Measurements from ENCODE around the gene CCDC57. TPM values are rescaled to one million over a fixed set of nuclear protein-coding genes. Genes with fewer than 3 reads are reported as not detected.

Gene CCDC57
- total and polyA plus RNA-seq, 9 of the 15 experiments (the other 6 are each of a cell fraction or from before 2014, with no cell fraction given) = 0.83 to 36.2 (median 13.6) TPM

DNA sequence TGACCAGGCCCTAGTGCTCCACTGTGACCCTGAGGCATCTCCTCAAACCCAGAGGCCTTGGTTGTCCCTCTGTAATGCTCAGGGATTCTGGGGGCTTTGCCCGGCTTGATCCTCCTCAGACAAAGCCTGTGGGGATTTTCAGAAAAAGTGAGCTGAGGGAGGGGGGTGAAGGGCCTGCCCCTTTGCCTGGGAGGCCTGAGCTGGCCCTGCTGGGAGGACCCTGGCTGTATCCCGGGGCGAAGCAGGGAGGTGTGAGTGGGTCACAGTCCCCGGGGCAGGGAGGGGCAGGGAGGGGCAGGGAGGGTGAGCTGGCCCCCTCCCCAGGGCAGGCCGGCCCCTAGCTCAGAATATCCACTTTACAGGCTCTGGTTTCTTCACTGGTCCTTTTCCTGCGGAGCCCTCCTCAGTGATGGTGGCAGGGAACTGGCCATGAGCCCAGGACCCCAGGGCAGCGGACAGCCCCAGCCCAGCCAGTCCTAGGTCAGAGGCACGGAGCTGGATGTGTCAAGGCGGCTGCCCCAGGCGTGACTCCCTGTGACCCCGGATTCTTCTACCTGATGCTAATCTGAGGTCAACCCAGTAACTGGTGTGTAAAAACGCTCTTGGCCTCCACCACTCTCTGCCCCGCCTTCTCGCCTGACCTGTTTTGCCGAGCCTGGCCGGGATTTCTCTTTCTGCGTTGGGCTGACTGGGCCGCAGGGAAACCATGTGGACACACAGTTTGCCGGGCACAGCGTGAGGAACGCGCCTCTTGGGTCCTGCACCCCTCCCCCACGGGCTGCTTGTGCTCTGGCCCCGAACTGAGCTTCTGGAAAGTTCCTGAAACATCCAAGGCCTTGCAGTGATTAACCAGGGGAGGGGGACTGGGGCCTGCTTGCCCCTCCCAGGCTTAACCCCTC, 108.8 kb downstream of the CCDC57 start (continued):
- TF ChIP-seq, protein P1, sequence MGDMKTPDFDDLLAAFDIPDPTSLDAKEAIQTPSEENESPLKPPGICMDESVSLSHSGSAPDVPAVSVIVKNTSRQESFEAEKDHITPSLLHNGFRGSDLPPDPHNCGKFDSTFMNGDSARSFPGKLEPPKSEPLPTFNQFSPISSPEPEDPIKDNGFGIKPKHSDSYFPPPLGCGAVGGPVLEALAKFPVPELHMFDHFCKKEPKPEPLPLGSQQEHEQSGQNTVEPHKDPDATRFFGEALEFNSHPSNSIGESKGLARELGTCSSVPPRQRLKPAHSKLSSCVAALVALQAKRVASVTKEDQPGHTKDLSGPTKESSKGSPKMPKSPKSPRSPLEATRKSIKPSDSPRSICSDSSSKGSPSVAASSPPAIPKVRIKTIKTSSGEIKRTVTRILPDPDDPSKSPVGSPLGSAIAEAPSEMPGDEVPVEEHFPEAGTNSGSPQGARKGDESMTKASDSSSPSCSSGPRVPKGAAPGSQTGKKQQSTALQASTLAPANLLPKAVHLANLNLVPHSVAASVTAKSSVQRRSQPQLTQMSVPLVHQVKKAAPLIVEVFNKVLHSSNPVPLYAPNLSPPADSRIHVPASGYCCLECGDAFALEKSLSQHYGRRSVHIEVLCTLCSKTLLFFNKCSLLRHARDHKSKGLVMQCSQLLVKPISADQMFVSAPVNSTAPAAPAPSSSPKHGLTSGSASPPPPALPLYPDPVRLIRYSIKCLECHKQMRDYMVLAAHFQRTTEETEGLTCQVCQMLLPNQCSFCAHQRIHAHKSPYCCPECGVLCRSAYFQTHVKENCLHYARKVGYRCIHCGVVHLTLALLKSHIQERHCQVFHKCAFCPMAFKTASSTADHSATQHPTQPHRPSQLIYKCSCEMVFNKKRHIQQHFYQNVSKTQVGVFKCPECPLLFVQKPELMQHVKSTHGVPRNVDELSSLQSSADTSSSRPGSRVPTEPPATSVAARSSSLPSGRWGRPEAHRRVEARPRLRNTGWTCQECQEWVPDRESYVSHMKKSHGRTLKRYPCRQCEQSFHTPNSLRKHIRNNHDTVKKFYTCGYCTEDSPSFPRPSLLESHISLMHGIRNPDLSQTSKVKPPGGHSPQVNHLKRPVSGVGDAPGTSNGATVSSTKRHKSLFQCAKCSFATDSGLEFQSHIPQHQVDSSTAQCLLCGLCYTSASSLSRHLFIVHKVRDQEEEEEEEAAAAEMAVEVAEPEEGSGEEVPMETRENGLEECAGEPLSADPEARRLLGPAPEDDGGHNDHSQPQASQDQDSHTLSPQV (IDR thresholded peaks at IDR 0.05) = peak; percentile 49; the same call in 1 of the 2 replicates
- TF ChIP-seq ZBTB26 (CRISPR knock-in tag; IDR thresholded peaks at IDR 0.05) (no peak), ZNF79 (CRISPR knock-in tag; IDR thresholded peaks at IDR 0.05; ENCODE audit: low read depth) (no peak), ATF1 (CRISPR knock-in tag; IDR thresholded peaks at IDR 0.05) (no peak), ATF1 (tag; IDR thresholded peaks at IDR 0.05) (peak; percentile 28; the same call in 1 of the 2 replicates), SRSF7 (optimal IDR thresholded peaks at IDR 0.05; ENCODE audit: low read depth, low read length) (no peak), HNRNPUL1 (IDR thresholded peaks at IDR 0.05; ENCODE audit: low read length) (no peak), BHLHE40 (IDR thresholded peaks at IDR 0.05; ENCODE audit: low read length) (peak; percentile 48; the same call in 1 of the 2 replicates), ZBTB9 (CRISPR knock-in tag; IDR thresholded peaks at IDR 0.05) (0 out of 2 replicates have a peak, but pooled peaks have one; percentile 27), SMARCA5 (IDR thresholded peaks at IDR 0.05) (no peak), ZNF24 (IDR thresholded peaks at IDR 0.05) (no peak), TRIM24 (IDR thresholded peaks at IDR 0.05) (no peak), HLTF (IDR thresholded peaks at IDR 0.05) (no peak), MAFF (IDR thresholded peaks at IDR 0.05; ENCODE audit: low read length) (no peak), DPF2 (IDR thresholded peaks at IDR 0.05) (peak; percentile 30; the same call in 1 of the 2 replicates)
